Neural cell (in vitro differentiated cells): Measurements from ENCODE around the gene ORC3.

Experiments used
- CTCF ChIP-seq: fragments of 450-650 bp; IDR thresholded peaks from 2 replicates; pipeline ENCODE4 v1.5.1; 2014; ENCODE audit warnings: antibody characterized with exemption, mild to moderate bottlenecking, moderate library complexity; ENCODE audit not compliant: poor library complexity, severe bottlenecking
- EP300 ChIP-seq: fragments of 450-650 bp; conservative IDR thresholded peaks from 2 replicates; pipeline ENCODE4 v1.6.1; 2014; ENCODE audit warnings: antibody characterized with exemption, mild to moderate bottlenecking, moderate library complexity; ENCODE audit not compliant: poor library complexity, severe bottlenecking
- EZH2 ChIP-seq: fragments of 200-600, 300-800 bp; shearing (Covaris generic), sonication (generic); IDR thresholded peaks from 2 replicates; pipeline ENCODE4 v1.6.1; 2014; ENCODE audit warnings: antibody characterized with exemption, low read length, borderline replicate concordance, mild to moderate bottlenecking; ENCODE audit not compliant: insufficient read depth, poor library complexity, severe bottlenecking
- POLR2AphosphoS5 ChIP-seq: IDR thresholded peaks from 2 replicates; pipeline ENCODE4 v1.6.1; 2012
- RAD21 ChIP-seq: fragments of 450-650 bp; conservative IDR thresholded peaks from 2 replicates; pipeline ENCODE4 v1.6.1; 2014; ENCODE audit warnings: antibody characterized with exemption, mild to moderate bottlenecking, moderate library complexity
- SMC3 ChIP-seq: fragments of 450-650 bp; conservative IDR thresholded peaks from 2 replicates; pipeline ENCODE4 v1.6.1; 2014; ENCODE audit warnings: antibody characterized with exemption, mild to moderate bottlenecking, moderate library complexity; ENCODE audit not compliant: poor library complexity
- TAF1 ChIP-seq: IDR thresholded peaks from 2 replicates; pipeline ENCODE4 v1.6.1; 2012; ENCODE audit warnings: low read depth

GRCh38 chr6:87541744-87542143, 48.2 kb upstream of the ORC3 start:
- no peak for TF ChIP-seq CTCF
- TF ChIP-seq RAD21, result no peak
- TF ChIP-seq EP300, result no peak
- TF ChIP-seq POLR2AphosphoS5, result no peak
- TF ChIP-seq EZH2, result no peak
- TF ChIP-seq TAF1, result no peak
- no peak for TF ChIP-seq SMC3
